Transverse colon (tissue), 4 donors: Measurements from ENCODE around the gene TGFBI.

Source experiments
- POLR2A ChIP-seq: fragments of 450-650 bp; IDR thresholded peaks from one replicate; pipeline ENCODE4 v1.6.1; 2016; ENCODE audit warnings: antibody characterized with exemption, mild to moderate bottlenecking, moderate library complexity
- POLR2AphosphoS5 ChIP-seq, 3 donors: sonication (generic); formaldehyde crosslinking; IDR thresholded peaks; one replicate each; pipeline ENCODE4 v1.6.1; 2016; ENCODE audit warnings: antibody characterized with exemption in 3 of 3
- TF ChIP-seq, protein P1 (sequence below), 5 experiments: fragments of 200-600 bp in 3 of 5; fragments of 450-650 bp in 2 of 5; sonication (generic) in 3 of 5; IDR thresholded peaks; 1 replicate in 2 of 5; 2 replicates in 3 of 5; pipeline ENCODE4 v1.5.1; 2016 to 2017; ENCODE audit warnings: antibody characterized with exemption in 5 of 5, inconsistent platforms in 3 of 5, mild to moderate bottlenecking in 2 of 5, moderate library complexity in 1 of 5

GRCh38 chr5:136076067-136076466 lies 47.3 kb downstream of the TGFBI start:
- TF ChIP-seq, protein P1, sequence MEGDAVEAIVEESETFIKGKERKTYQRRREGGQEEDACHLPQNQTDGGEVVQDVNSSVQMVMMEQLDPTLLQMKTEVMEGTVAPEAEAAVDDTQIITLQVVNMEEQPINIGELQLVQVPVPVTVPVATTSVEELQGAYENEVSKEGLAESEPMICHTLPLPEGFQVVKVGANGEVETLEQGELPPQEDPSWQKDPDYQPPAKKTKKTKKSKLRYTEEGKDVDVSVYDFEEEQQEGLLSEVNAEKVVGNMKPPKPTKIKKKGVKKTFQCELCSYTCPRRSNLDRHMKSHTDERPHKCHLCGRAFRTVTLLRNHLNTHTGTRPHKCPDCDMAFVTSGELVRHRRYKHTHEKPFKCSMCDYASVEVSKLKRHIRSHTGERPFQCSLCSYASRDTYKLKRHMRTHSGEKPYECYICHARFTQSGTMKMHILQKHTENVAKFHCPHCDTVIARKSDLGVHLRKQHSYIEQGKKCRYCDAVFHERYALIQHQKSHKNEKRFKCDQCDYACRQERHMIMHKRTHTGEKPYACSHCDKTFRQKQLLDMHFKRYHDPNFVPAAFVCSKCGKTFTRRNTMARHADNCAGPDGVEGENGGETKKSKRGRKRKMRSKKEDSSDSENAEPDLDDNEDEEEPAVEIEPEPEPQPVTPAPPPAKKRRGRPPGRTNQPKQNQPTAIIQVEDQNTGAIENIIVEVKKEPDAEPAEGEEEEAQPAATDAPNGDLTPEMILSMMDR (IDR thresholded peaks at IDR 0.05): no peak
- TF ChIP-seq POLR2A (no peak), POLR2AphosphoS5 (IDR thresholded peaks at IDR 0.05) (no peak)
